Muscle layer of duodenum (tissue), 2 donors: ENCODE results near the gene MEG3.

Experiments used
- H3K27ac ChIP-seq: one replicate; pipeline ENCODE4 v1.7.0; 2013; ENCODE audit warnings: mild to moderate bottlenecking, low read length
- H3K27me3 ChIP-seq: one replicate; pipeline ENCODE4 v1.7.0; 2013; ENCODE audit warnings: low read depth, mild to moderate bottlenecking, control low read depth, low read length
- H3K36me3 ChIP-seq, 2 donors: one replicate each; pipeline ENCODE4 v1.7.0; 2013; ENCODE audit warnings: low read length in 2 of 2, control low read depth in 1 of 2, mild to moderate bottlenecking in 1 of 2; ENCODE audit not compliant: insufficient read depth in 2 of 2, control insufficient read depth in 1 of 2
- H3K4me1 ChIP-seq, 2 donors: one replicate each; pipeline ENCODE4 v1.7.0; 2013; ENCODE audit warnings: low read length in 2 of 2, mild to moderate bottlenecking in 2 of 2, control low read depth in 1 of 2, moderate library complexity in 1 of 2; ENCODE audit not compliant: insufficient read depth in 2 of 2, control insufficient read depth in 1 of 2
- H3K4me3 ChIP-seq, 2 donors: one replicate each; pipeline ENCODE4 v1.7.0; 2013; ENCODE audit warnings: low read length in 2 of 2, low read depth in 1 of 2, mild to moderate bottlenecking in 1 of 2
- H3K9me3 ChIP-seq, 2 donors: one replicate each; pipeline ENCODE4 v1.7.0; 2013; ENCODE audit warnings: low read length in 2 of 2, control low read depth in 1 of 2, mild to moderate bottlenecking in 1 of 2; ENCODE audit not compliant: control insufficient read depth in 1 of 2
- donor health status: healthy.

MEG3 gene

GRCh38 chr14:100882026-100882967, 56.4 kb downstream of the MEG3 start:
- no peaks in the 10 kb centered on the region for H3K4me1 ChIP-seq
- no peaks in the 10 kb centered on the region for H3K27me3 ChIP-seq

GRCh38 chr14:100882991-100883788, 57.3 kb downstream of the MEG3 start:
- H3K36me3 ChIP-seq, result no peaks in the 10 kb centered on the region
- peaks cover 0 to 4% of the 10 kb centered on the region in 2 donors for H3K4me1 ChIP-seq
- peaks cover 0 to 5% of the 10 kb centered on the region in 2 donors for H3K9me3 ChIP-seq
- no peak overlapping the region for H3K4me3 ChIP-seq
- H3K27ac ChIP-seq, result no peak overlapping the region
- H3K27me3 ChIP-seq, result no peaks in the 10 kb centered on the region

More at GRCh38 chr14:100882026-100882967, 56.4 kb downstream of the MEG3 start:
- Histone ChIP-seq H3K4me3 (no peak overlapping the region), H3K27ac (no peak overlapping the region), H3K9me3 (peaks cover 0 to 5% of the 10 kb centered on the region in 2 donors), H3K36me3 (no peaks in the 10 kb centered on the region)

GRCh38 chr14:100883789-100884101, 57.8 kb downstream of the MEG3 start:
- H3K9me3 ChIP-seq, result peaks cover 0 to 5% of the 10 kb centered on the region in 2 donors
- peaks cover 0 to 6% of the 10 kb centered on the region in 2 donors for H3K4me1 ChIP-seq
- H3K4me3 ChIP-seq, result no peak overlapping the region
- no peak overlapping the region for H3K27ac ChIP-seq
- H3K36me3 ChIP-seq, result no peaks in the 10 kb centered on the region
- H3K27me3 ChIP-seq, result no peaks in the 10 kb centered on the region

GRCh38 chr14:100884456-100884855, 58.5 kb downstream of the MEG3 start:
- Histone ChIP-seq H3K27me3 (no peaks in the 10 kb centered on the region), H3K9me3 (peaks cover 0 to 5% of the 10 kb centered on the region in 2 donors), H3K36me3 (no peaks in the 10 kb centered on the region), H3K27ac (no peak overlapping the region), H3K4me1 (peaks cover 0 to 6% of the 10 kb centered on the region in 2 donors), H3K4me3 (no peak overlapping the region)

GRCh38 chr14:100885196-100885595, 59.3 kb downstream of the MEG3 start:
- Histone ChIP-seq H3K27ac (no peak overlapping the region), H3K36me3 (no peaks in the 10 kb centered on the region), H3K4me1 (peaks cover 0 to 6% of the 10 kb centered on the region in 2 donors), H3K9me3 (peaks cover 0 to 5% of the 10 kb centered on the region in 2 donors), H3K27me3 (no peaks in the 10 kb centered on the region), H3K4me3 (no peak overlapping the region)

GRCh38 chr14:100885617-100886016, 59.7 kb downstream of the MEG3 start:
- Histone ChIP-seq H3K27me3 (no peaks in the 10 kb centered on the region), H3K27ac (no peak overlapping the region), H3K9me3 (peaks cover 0 to 5% of the 10 kb centered on the region in 2 donors), H3K36me3 (no peaks in the 10 kb centered on the region), H3K4me1 (peaks cover 0 to 6% of the 10 kb centered on the region in 2 donors), H3K4me3 (no peak overlapping the region)

GRCh38 chr14:100887728-100888335, 61.9 kb downstream of the MEG3 start:
- Histone ChIP-seq H3K4me3 (no peak overlapping the region), H3K27ac (no peak overlapping the region), H3K4me1 (peaks cover 0 to 6% of the 10 kb centered on the region in 2 donors), H3K27me3 (no peaks in the 10 kb centered on the region), H3K9me3 (peaks cover 0 to 5% of the 10 kb centered on the region in 2 donors), H3K36me3 (no peaks in the 10 kb centered on the region)

GRCh38 chr14:100888789-100889315, 62.9 kb downstream of the MEG3 start:
- no peaks in the 10 kb centered on the region for H3K36me3 ChIP-seq
- H3K27ac ChIP-seq, result no peak overlapping the region
- H3K4me1 ChIP-seq, result peaks cover 0 to 6% of the 10 kb centered on the region in 2 donors
- H3K4me3 ChIP-seq, result no peak overlapping the region
- no peaks in the 10 kb centered on the region for H3K27me3 ChIP-seq
- H3K9me3 ChIP-seq, result no peaks in the 10 kb centered on the region

- H3K27me3 ChIP-seq, result no peaks in the 10 kb centered on the region
- H3K27ac ChIP-seq, result no peak overlapping the region
- H3K4me1 ChIP-seq, result peaks cover 0 to 6% of the 10 kb centered on the region in 2 donors
- H3K36me3 ChIP-seq, result no peaks in the 10 kb centered on the region
- H3K4me3 ChIP-seq, result no peak overlapping the region
- H3K9me3 ChIP-seq, result no peaks in the 10 kb centered on the region
Observed at GRCh38 chr14:100889641-100890040, 63.7 kb downstream of the MEG3 start.

GRCh38 chr14:100890061-100890850, 64.3 kb downstream of the MEG3 start:
- peaks cover 0 to 6% of the 10 kb centered on the region in 2 donors for H3K4me1 ChIP-seq
- H3K9me3 ChIP-seq, result no peaks in the 10 kb centered on the region
- no peaks in the 10 kb centered on the region for H3K36me3 ChIP-seq
- no peak overlapping the region for H3K4me3 ChIP-seq
- no peak overlapping the region for H3K27ac ChIP-seq
- no peaks in the 10 kb centered on the region for H3K27me3 ChIP-seq
